IPS-18c (cell line): ENCODE results near the gene DNAJC5G.
"Not testable (repeated sequence)": the region's sequence is repeated elsewhere in the genome, so short reads cannot be mapped to it uniquely, and the experiment has no call there.

Experiments used
- H3K4me3 ChIP-seq: 2 replicates; pipeline ENCODE4 v1.7.0; 2013; ENCODE audit warnings: low read depth, mild to moderate bottlenecking, low read length, moderate library complexity; ENCODE audit not compliant: insufficient read depth
- H3K9me3 ChIP-seq: one replicate; pipeline ENCODE4 v1.6.1; 2013; ENCODE audit warnings: mild to moderate bottlenecking, low read length, moderate library complexity; ENCODE audit not compliant: control insufficient read depth, insufficient read depth

DNAJC5G gene

GRCh38 chr2:27265536-27265870, 9.7 kb upstream of the DNAJC5G start:
- Histone ChIP-seq H3K9me3 (no peaks in the 10 kb centered on the region), H3K4me3 (no peak overlapping the region)

DNA sequence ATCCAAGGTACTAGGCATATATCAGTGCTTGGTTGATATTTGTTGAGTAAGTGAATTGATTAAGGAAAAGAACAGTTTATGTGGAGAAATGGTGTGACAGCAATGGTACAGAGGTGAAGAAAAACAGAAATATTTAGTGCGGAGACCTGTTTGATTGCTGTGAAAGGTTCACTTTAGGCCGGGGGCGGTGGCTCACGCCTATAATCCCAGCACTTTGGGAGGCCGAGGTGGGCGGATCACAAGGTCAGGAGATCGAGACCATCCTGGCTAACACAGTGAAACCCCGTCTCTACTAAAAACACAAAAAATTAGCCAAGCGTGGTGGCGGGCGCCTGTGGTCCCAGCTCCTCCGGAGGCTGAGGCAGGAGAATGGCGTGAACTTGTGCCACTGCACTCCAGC, 6.9 kb upstream of the DNAJC5G start:
- H3K9me3 ChIP-seq, H3K4me3 ChIP-seq: not testable (repeated sequence)

DNA sequence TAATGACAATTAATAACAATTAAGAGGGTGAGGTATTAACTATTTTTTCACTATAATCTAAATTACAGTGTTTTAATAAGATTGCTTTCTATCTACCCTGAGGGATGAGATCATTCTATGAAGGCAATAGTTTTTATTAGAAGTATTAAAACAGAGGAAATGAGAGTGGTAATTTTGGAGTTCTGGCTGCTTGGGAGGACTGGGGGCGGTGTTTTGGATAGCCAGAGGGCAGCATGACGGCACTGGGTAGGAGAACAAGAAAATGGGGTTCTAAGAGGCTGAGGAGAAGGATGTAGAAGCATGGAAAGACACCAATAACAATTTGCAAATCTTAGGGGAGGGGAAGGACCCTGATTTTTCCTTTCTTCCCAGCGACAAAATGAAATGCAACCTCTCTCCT, 5.1 kb upstream of the DNAJC5G start:
- H3K4me3 ChIP-seq: no peak overlapping the region
- H3K9me3 ChIP-seq: no peaks in the 10 kb centered on the region

GRCh38 chr2:27270670-27271069, 4.6 kb upstream of the DNAJC5G start:
- Histone ChIP-seq H3K9me3 (no peaks in the 10 kb centered on the region), H3K4me3 (no peak overlapping the region)

DNA sequence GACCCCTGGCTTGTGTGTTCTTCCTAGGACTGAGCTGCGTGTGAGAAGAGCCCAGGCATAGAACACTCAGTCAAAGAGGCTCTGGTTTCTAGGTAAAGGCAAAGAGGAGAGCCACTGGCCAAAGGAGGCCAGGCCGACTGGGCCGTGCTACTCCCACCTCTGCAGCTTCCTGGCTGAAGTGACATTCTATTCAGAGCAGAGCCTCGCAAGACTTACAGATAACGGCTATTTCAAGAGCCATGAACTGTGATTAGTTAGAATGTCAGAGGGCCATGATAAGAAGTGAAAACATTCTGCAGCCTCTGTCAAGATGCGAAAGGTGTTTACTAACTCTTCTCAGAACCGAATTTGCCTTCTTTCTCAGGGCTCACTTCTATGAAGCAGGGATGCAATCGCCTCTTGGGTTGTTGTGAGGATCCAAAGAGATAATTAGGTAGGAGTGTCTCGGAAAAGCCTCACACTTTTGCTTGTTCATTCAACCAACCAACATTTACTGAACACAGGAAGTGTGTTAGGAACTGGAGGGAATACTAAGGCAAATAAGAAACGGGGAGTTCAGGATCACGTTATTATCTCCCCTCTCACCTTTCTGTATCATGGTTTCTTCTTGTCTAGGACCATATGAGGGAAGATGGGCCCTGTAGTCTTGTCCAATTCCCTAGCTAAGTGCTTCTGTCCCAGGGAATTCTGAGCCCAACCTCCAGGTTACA, 3.4 kb upstream of the DNAJC5G start:
- Histone ChIP-seq H3K4me3 (no peak overlapping the region), H3K9me3 (no peaks in the 10 kb centered on the region)

GRCh38 chr2:27272537-27273522, 2.4 kb upstream of the DNAJC5G start:
- not testable (repeated sequence) for H3K4me3 ChIP-seq, H3K9me3 ChIP-seq

DNA sequence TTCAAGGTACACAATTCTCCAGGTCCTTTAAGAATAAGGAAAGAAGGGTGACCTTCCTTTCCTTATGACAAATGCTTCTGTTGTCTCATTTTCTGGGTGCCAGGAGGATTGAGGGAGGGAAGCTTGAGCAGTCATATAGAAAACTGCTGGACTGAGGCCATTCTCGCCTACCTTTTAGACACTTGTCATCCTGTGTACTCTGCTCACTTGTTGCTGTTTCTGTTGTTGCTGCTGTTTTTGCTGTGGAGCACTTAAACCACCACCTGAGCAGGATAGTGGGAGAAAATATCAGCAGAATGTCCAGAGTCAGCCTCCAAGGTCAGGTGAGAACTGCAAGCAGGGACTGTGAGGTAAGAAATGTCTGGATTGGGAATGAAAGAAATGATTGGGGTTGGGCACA, 2.8 kb downstream of the DNAJC5G start:
- Histone ChIP-seq H3K9me3 (no peaks in the 10 kb centered on the region), H3K4me3 (no peak overlapping the region)

- Histone ChIP-seq H3K4me3 (no peak overlapping the region), H3K9me3 (no peaks in the 10 kb centered on the region)
Observed at GRCh38 chr2:27280826-27281225, 5.6 kb downstream of the DNAJC5G start.

DNA sequence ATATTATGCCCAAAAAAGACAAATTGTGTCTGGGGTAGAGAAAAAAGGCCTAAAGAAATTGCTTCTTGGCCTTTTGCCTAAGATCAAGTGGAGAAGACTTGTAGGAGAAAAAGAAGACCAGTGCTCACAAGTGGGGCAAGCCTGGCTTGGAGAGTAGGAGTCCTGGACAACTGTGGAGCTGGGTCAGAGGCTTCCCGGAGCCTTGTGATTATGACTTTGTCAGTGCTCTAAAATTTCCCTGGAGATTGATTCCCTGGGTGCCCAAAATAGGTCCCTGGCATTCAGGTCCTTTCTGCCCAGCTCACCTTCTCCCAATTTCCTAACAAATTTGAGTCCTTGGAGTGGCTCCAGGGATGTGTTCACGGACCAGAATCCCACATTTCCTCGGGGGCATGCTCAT, 6.2 kb downstream of the DNAJC5G start:
- Histone ChIP-seq H3K4me3 (no peak overlapping the region), H3K9me3 (no peaks in the 10 kb centered on the region)

DNA sequence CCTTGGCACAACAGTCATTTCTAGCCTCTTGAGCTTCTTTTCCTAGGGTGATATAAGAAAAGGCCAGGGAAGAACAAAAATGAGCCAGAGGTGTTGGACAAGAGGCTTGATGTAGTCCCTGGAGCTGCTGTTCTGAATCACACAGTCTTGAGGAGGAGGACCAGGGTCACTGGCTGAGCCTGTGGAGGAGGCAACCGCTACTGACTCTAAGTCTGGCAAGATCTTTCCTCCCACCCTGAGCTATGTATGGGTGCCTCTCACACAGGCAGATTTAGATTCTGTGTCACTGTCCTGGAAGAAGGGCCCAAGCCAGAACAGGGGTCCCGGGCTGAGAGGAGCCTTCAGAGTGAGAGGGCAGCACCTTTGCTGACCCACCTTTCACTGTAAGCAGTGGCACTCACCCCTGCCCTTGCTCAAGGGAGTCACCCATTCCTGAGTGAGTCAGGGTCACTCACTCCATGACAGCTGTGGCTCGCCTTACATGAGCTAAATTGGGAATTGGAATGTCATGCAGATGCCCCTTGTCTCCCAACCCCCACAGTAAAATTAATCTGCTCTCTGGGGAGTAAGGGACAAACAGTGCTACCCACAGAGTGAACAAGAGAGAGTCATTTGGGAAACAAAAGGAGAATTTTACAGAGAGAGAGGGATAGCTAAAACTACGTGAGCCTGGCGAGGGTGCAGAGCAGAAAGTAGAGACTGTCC, 6.8 kb downstream of the DNAJC5G start, which contains the start of gene TRIM54:
Gene TRIM54, plus strand, starts transcription at position 575 of the 705 bp plus-strand sequence. CDS start 303 bp downstream, outside the sequence.
- no peaks in the 10 kb centered on the region for H3K9me3 ChIP-seq
- H3K4me3 ChIP-seq: peak within 1 kb of the TSS; percentile 16

DNA sequence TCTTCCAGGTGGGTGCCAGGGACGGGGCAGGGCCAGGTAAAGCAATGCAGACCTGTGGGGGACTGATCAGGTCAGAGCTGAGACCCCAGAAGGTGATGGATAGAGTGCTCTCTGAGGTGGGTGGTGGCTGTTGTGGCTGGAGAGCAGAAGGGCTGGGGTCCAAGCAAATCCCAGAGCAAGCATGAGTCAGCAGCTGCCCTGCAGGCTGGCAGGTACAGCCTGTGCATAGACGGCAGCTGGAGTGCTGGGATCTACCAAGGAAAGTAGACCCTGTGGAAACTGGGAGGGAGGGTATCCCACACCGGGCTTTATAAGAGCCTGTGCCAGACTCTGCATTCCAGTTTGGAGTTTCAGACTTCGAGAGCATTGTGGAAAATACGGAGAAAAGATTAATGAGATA, 7.7 kb downstream of the DNAJC5G start:
- no peaks in the 10 kb centered on the region for H3K9me3 ChIP-seq
- peak overlapping the region; percentile 16; the same call in 1 of the 2 replicates for H3K4me3 ChIP-seq

- no peaks in the 10 kb centered on the region for H3K9me3 ChIP-seq
- no peak overlapping the region for H3K4me3 ChIP-seq
Observed at GRCh38 chr2:27284996-27285395, 9.8 kb downstream of the DNAJC5G start.

GRCh38 chr2:27285481-27285880, 10.2 kb downstream of the DNAJC5G start:
- Histone ChIP-seq H3K4me3 (no peak overlapping the region), H3K9me3 (no peaks in the 10 kb centered on the region)

DNA sequence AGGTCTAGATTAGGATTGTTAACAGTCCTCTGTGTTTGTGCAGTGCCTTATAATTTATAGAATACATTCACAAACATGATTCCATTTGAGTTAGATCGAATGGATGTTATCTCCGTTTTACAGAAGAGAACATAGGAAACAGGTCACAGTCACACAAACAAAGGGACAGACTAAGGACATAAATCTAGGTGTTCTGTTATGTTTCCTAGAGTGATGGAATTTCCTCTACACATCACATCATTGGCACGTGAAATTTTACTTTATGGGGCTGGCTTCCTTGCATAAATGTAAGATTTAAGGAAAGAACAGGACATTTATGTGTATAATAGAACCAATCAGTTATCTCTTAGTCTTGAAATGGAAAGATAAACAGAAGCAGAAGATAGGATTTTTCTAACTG, 13.4 kb downstream of the DNAJC5G start:
- Histone ChIP-seq H3K4me3 (no peak overlapping the region), H3K9me3 (no peaks in the 10 kb centered on the region)

DNA sequence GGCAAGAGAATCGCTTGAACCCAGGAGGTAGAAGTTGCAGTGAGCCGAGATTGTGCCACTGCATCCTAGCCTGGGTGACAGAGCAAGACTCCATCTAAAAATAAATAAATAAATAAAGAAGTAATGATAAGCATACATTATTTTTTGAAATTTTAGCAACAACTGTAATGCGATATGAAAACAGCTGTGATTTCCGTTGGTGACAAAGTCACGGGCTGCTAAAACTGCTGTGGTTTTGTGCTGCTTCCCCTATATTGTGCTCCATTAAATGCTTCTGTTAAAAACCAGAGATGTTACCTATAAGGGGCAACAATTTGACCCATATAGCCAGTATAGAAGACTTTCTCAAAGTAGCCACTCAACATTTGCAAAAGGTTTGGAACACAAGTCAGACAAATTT, 15.3 kb downstream of the DNAJC5G start:
- H3K9me3 ChIP-seq: no peaks in the 10 kb centered on the region
- no peak overlapping the region for H3K4me3 ChIP-seq

DNA sequence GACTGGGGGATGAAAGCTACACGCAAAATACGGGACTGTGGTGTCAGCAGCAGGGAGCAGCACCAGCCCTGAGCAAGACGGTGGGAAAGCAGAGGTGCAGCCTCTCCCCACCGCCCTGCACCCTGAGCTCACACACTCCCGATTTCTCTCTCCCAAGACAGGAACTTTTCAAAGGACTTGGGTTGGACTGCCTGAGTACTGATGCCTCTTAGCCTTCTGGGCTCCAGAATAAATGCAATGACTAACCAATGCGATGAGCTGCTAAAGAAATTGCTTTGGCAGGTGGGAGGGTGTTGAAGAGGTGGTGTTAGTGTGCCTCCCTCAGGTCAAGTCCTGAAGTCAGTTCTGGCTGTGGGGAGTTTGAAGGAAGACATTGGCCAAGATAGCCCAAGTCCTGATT, 16.6 kb downstream of the DNAJC5G start:
- H3K4me3 ChIP-seq: no peak overlapping the region
- H3K9me3 ChIP-seq: no peaks in the 10 kb centered on the region

DNA sequence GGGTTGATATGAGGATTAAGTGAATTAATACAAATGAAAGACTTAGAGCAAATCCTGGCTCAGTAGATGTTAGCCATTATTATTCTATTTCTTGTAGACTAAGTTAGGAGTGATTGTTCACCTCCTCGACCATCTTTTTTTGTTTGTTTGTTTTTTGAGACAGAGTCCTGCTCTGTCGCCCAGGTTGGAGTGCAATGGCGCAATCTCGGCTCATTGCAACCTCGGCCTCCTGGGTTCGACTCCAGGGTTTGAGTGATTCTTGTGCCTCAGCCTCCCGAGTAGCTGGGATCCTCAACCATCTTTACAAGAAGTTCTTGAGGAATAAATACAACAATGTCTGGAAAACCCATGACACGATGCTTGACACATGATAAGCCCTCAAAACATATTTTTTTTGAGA, 19.7 kb downstream of the DNAJC5G start:
- H3K9me3 ChIP-seq: no peaks in the 10 kb centered on the region
- no peak overlapping the region for H3K4me3 ChIP-seq

DNA sequence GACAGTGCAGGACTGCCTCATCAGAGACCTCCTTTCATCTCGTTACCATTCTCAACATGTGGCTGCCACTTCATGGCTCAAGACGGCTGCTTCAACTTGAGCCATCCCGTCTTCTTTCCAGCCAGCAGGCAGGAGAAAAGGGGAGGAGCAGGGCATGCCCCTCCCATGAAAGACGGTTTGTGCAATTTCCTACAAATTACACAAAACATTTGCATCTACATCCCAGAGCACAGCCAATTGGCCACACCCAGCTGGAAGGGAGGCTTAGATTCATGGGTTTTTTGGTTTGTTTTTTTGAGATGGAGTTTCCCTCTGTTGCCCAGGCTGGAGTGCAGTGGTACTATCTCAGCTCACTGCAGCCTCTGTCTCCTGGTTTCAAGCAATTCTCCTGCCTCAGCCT, 21.2 kb downstream of the DNAJC5G start:
- H3K4me3 ChIP-seq: no peak overlapping the region

More for the DNA sequence above, 21.2 kb downstream of the DNAJC5G start:
- peaks cover 2% of the 10 kb centered on the region for H3K9me3 ChIP-seq
